Spleen (tissue), 7 donors: ENCODE measurements around the gene TEKT3.

Experiments used
- POLR2A ChIP-seq, 3 donors: fragments of 450-650 bp; IDR thresholded peaks; one replicate each; pipeline ENCODE4 v1.5.1; 2017; ENCODE audit warnings: antibody characterized with exemption in 3 of 3, mild to moderate bottlenecking in 1 of 3
- TF ChIP-seq, protein P1 (sequence below), 11 experiments: fragments of 200-600 bp in 7 of 11; fragments of 450-650 bp in 4 of 11; sonication (generic) in 4 of 11; IDR thresholded peaks in 8 of 11; conservative IDR thresholded peaks in 3 of 11; 1 replicate in 7 of 11; 2 replicates in 4 of 11; pipeline versions ENCODE4 v1.4.0 to v1.8.0; 2016 to 2021; ENCODE audit warnings: antibody characterized with exemption in 11 of 11, inconsistent platforms in 4 of 11, mild to moderate bottlenecking in 1 of 11
- donor health status: DM: no; HTN: no; CAD: no; lungs with moderate emphysema.
- donor health status: DM: no; HTN: no; CAD: no.
- donor health status: DM: no; HTN: no; CAD: no.

DNA sequence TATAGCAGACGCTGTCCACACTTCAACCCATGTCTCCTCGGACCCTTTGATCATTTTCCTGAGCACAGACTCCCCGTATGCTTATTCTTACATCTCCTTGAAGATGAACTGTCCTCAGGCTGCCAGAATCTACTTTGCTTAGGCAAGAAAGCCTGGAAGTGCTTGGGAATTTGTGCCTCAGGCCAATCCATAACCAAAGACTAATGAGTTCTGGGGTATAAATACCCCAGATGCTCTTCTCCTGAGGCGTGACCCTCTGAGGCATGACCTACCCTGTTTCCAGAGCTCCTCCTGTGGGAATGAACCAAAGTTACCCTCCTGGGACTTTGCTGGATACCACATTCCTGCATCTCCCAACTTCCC, 10.1 kb upstream of the TEKT3 start:
- TF ChIP-seq, protein P1, sequence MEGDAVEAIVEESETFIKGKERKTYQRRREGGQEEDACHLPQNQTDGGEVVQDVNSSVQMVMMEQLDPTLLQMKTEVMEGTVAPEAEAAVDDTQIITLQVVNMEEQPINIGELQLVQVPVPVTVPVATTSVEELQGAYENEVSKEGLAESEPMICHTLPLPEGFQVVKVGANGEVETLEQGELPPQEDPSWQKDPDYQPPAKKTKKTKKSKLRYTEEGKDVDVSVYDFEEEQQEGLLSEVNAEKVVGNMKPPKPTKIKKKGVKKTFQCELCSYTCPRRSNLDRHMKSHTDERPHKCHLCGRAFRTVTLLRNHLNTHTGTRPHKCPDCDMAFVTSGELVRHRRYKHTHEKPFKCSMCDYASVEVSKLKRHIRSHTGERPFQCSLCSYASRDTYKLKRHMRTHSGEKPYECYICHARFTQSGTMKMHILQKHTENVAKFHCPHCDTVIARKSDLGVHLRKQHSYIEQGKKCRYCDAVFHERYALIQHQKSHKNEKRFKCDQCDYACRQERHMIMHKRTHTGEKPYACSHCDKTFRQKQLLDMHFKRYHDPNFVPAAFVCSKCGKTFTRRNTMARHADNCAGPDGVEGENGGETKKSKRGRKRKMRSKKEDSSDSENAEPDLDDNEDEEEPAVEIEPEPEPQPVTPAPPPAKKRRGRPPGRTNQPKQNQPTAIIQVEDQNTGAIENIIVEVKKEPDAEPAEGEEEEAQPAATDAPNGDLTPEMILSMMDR (IDR thresholded peaks at IDR 0.05 in 8 of 11, conservative IDR thresholded peaks at IDR 0.05 in 3 of 11): no peak
- no peak for TF ChIP-seq POLR2A (IDR thresholded peaks at IDR 0.05)
